Small intestine (tissue), 7 donors: ENCODE results near the gene PFDN1. TPM values are rescaled to one million over a fixed set of nuclear protein-coding genes. Genes with fewer than 3 reads are reported as not detected.

Experiments
- DNase-seq, 2 donors: peaks; one replicate each; pipeline versions ENCODE4 v3.0.0 to v3.0.0-alpha.2; 2013
- FAIRE-seq: peaks from 2 replicates; lab custom pipeline; 2012; peaks lifted over from hg19 to GRCh38; lab: Jason Lieb, UNC
- H3K27ac ChIP-seq, 3 donors: one replicate each; pipeline ENCODE4 v1.5.1; 2013; ENCODE audit warnings: low read length in 2 of 3, mild to moderate bottlenecking in 2 of 3, control low read depth in 1 of 3, inconsistent platforms in 1 of 3, low read depth in 1 of 3, moderate library complexity in 1 of 3
- H3K27me3 ChIP-seq, 3 donors: one replicate each; pipeline ENCODE4 v1.6.1; 2013; ENCODE audit warnings: low read length in 3 of 3, inconsistent platforms in 1 of 3; ENCODE audit not compliant: control insufficient read depth in 3 of 3, insufficient read depth in 3 of 3
- H3K36me3 ChIP-seq, 3 donors: one replicate each; pipeline ENCODE4 v1.6.1; 2013; ENCODE audit warnings: low read length in 3 of 3, inconsistent platforms in 1 of 3, low read depth in 1 of 3, mild to moderate bottlenecking in 1 of 3, moderate library complexity in 1 of 3; ENCODE audit not compliant: control insufficient read depth in 3 of 3, insufficient read depth in 2 of 3
- H3K4me1 ChIP-seq, 3 donors: one replicate each; pipeline ENCODE4 v1.6.1; 2013; ENCODE audit warnings: low read length in 2 of 3, inconsistent platforms in 1 of 3, low read depth in 1 of 3, mild to moderate bottlenecking in 1 of 3, moderate library complexity in 1 of 3; ENCODE audit not compliant: control insufficient read depth in 3 of 3, insufficient read depth in 2 of 3
- H3K4me3 ChIP-seq, 3 donors: one replicate each; pipeline ENCODE4 v1.5.1; 2013; ENCODE audit warnings: low read length in 3 of 3, control low read depth in 1 of 3, inconsistent platforms in 1 of 3, low read depth in 1 of 3, mild to moderate bottlenecking in 1 of 3, moderate library complexity in 1 of 3
- H3K9me3 ChIP-seq, 2 donors: one replicate each; pipeline ENCODE4 v1.6.1; 2013; ENCODE audit warnings: low read depth in 1 of 2, low read length in 1 of 2; ENCODE audit not compliant: control insufficient read depth in 2 of 2, insufficient read depth in 1 of 2
- WGBS, 3 donors: extraction: QIAGEN DNeasy Blood & Tissue Kit; methylation state at CpG; one replicate each; pipeline ENCODE4 v1.1.7; 2013; 5-methylcytosine and 5-hydroxymethylcytosine counted together
- polyA plus RNA-seq, 4 donors: library from polyadenylated mRNA; stranded (reverse) in 3 of 4; unstranded in 1 of 4; fragments of 200-250 nt in 3 of 4; fragments of 120-200 nt in 1 of 4; gene quantifications; one replicate each; pipeline versions ENCODE4 v1.2.1 to v1.2.3, GENCODE V29; 2013
- donor health status: healthy with polysubstance abuse.
- donor health status: control.
- donor health status: control.
- donor health status: Bipolar disorder and iron deficiency.
- donor health status: healthy.

The PFDN1 gene
- polyA plus RNA-seq, 4 donors = 53.8 to 73.1 (median 66.8) TPM

GRCh38 chr5:140299056-140299455 is 3.8 kb downstream of the PFDN1 start:
- FAIRE-seq (no peak), DNase-seq (no peak)
- 81 to 87% (median 82%) methylated on average over 5 of the region's 5 CpGs for WGBS, 3 donors
- Histone ChIP-seq H3K27ac (no peak overlapping the region), H3K4me1 (peaks cover 0 to 17% (median 10%) of the 10 kb centered on the region in 3 donors), H3K9me3 (no peaks in the 10 kb centered on the region), H3K27me3 (no peaks in the 10 kb centered on the region), H3K36me3 (peaks cover 0 to 15% (median 0%) of the 10 kb centered on the region in 3 donors), H3K4me3 (no peak overlapping the region)

- no peaks in the 10 kb centered on the region for H3K27me3 ChIP-seq
- peaks cover 0 to 20% (median 10%) of the 10 kb centered on the region in 3 donors for H3K4me1 ChIP-seq
- FAIRE-seq (no peak), DNase-seq (no peak)
- no peak overlapping the region for H3K4me3 ChIP-seq
- H3K27ac ChIP-seq = no peak overlapping the region
- WGBS, 3 donors = 20 to 52% (median 26%) methylated on average over 1 of the region's 1 CpG
- H3K36me3 ChIP-seq = peaks cover 0 to 15% (median 0%) of the 10 kb centered on the region in 3 donors
- no peaks in the 10 kb centered on the region for H3K9me3 ChIP-seq
These were observed 4.7 kb downstream of the PFDN1 start for GRCh38 chr5:140298183-140298601.

- no peaks in the 10 kb centered on the region for H3K27me3 ChIP-seq
- DNase-seq (no peak), FAIRE-seq (no peak)
- peaks cover 0 to 27% (median 9%) of the 10 kb centered on the region in 3 donors for H3K4me1 ChIP-seq
- no peaks in the 10 kb centered on the region for H3K9me3 ChIP-seq
- WGBS, 3 donors = 78 to 87% (median 79%) methylated on average over 5 of the region's 5 CpGs
- H3K4me3 ChIP-seq = no peak overlapping the region
- H3K36me3 ChIP-seq = peaks cover 0 to 15% (median 0%) of the 10 kb centered on the region in 3 donors
- no peak overlapping the region for H3K27ac ChIP-seq
These were observed 5.6 kb downstream of the PFDN1 start for GRCh38 chr5:140297283-140297682.

- Histone ChIP-seq H3K27ac (peak overlapping the region in 1 of 3 donors; percentile 4), H3K4me1 (peaks cover 0 to 23% (median 4%) of the 10 kb centered on the region in 3 donors), H3K36me3 (peaks cover 0 to 15% (median 0%) of the 10 kb centered on the region in 3 donors), H3K9me3 (no peaks in the 10 kb centered on the region), H3K4me3 (no peak overlapping the region), H3K27me3 (no peaks in the 10 kb centered on the region)
- WGBS, 3 donors = 90 to 93% (median 90%) methylated on average over 3 of the region's 3 CpGs
- FAIRE-seq (no peak), DNase-seq (no peak)
These were observed 6.6 kb downstream of the PFDN1 start for GRCh38 chr5:140296289-140296688.

GRCh38 chr5:140295414-140295813 is 7.5 kb downstream of the PFDN1 start:
- no peaks in the 10 kb centered on the region for H3K27me3 ChIP-seq
- peaks cover 0 to 15% (median 2%) of the 10 kb centered on the region in 3 donors for H3K36me3 ChIP-seq
- FAIRE-seq (no peak), DNase-seq (peak; percentile 48 to 71)
- 44 to 83% (median 61%) methylated on average over 1 of the region's 1 CpG for WGBS, 3 donors
- no peak overlapping the region for H3K4me3 ChIP-seq
- peaks cover 0 to 19% (median 4%) of the 10 kb centered on the region in 3 donors for H3K4me1 ChIP-seq
- no peak overlapping the region for H3K27ac ChIP-seq
- H3K9me3 ChIP-seq = no peaks in the 10 kb centered on the region

GRCh38 chr5:140294753-140295152 is 8.1 kb downstream of the PFDN1 start:
- H3K4me1 ChIP-seq = peaks cover 0 to 19% (median 4%) of the 10 kb centered on the region in 3 donors
- 50 to 60% (median 58%) methylated on average over 2 of the region's 2 CpGs for WGBS, 3 donors
- H3K9me3 ChIP-seq = no peaks in the 10 kb centered on the region
- no peak overlapping the region for H3K27ac ChIP-seq
- no peak for DNase-seq
- no peak for FAIRE-seq
- H3K4me3 ChIP-seq = no peak overlapping the region
- no peaks in the 10 kb centered on the region for H3K27me3 ChIP-seq
- peaks cover 0 to 11% (median 2%) of the 10 kb centered on the region in 3 donors for H3K36me3 ChIP-seq

- DNase-seq (no peak), FAIRE-seq (no peak)
- 21 to 33% (median 33%) methylated on average over 1 of the region's 1 CpG for WGBS, 3 donors
- peaks cover 0 to 19% (median 4%) of the 10 kb centered on the region in 3 donors for H3K4me1 ChIP-seq
- no peaks in the 10 kb centered on the region for H3K27me3 ChIP-seq
- no peaks in the 10 kb centered on the region for H3K9me3 ChIP-seq
- H3K36me3 ChIP-seq = peaks cover 0 to 2% (median 2%) of the 10 kb centered on the region in 3 donors
- peak overlapping the region in 1 of 3 donors; percentile 18 for H3K27ac ChIP-seq
- H3K4me3 ChIP-seq = no peak overlapping the region
These were observed 9.1 kb downstream of the PFDN1 start for GRCh38 chr5:140293849-140294100.

- Histone ChIP-seq H3K4me1 (peaks cover 0 to 19% (median 4%) of the 10 kb centered on the region in 3 donors), H3K9me3 (no peaks in the 10 kb centered on the region), H3K27ac (peak overlapping the region in 2 of 3 donors; percentile 16 to 57), H3K4me3 (no peak overlapping the region), H3K36me3 (peaks cover 0 to 2% (median 0%) of the 10 kb centered on the region in 3 donors), H3K27me3 (no peaks in the 10 kb centered on the region)
- DNase-seq = peak in 1 of 2 donors; percentile 34
- FAIRE-seq = no peak
- WGBS, 3 donors = 25 to 40% (median 37%) methylated on average over 4 of the region's 4 CpGs
These were observed 9.6 kb downstream of the PFDN1 start for GRCh38 chr5:140293091-140293848.
